DMS153 treated with DMSO at 0.1 percent for 48 hours (cell line): ENCODE measurements around the gene TIGIT.
"Not testable (repeated sequence)": the region's sequence is repeated elsewhere in the genome, so short reads cannot be mapped to it uniquely, and the experiment has no call there.

Experiments used
- DNase-seq: peaks from one replicate; lab custom pipeline; 2025; ENCODE audit not compliant: unreplicated experiment; lab: John Stamatoyannopoulos, UW

The TIGIT gene

DNA sequence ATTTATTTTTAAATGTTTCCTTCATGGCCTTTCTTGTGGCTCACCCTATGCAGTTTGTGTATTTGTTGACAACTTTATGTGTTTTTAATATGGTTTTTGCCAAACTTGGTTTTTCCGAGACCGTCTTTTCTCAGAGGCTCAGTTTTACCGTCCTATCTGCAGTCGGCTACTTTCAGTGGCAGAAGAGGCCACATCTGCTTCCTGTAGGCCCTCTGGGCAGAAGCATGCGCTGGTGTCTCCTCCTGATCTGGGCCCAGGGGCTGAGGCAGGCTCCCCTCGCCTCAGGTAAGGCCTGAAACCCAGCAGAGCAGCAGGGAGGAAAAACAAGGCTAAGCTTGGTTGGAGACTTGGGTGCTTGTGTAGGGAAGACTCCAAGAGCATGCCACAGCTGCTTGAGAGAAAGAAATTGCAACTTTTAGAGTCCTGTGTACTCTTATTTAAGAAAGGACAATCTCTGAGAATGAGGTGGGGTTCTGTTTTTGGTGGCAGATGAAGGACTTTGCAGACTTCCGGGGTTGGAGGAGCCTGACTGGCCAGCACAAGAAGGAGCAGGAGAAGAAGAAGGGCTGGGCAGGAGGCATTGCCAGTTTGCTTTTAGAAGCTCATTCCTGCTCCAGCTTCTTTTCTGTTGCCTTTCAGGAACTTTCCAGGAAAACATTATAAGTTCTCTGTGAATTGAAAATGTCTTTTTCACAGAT, at the start of gene TIGIT:
TIGIT (plus strand) TSS at position 191 of the 698 bp plus-strand sequence; CDS start at position 225, 34 bp downstream.
- DNase-seq = no peak

DNA sequence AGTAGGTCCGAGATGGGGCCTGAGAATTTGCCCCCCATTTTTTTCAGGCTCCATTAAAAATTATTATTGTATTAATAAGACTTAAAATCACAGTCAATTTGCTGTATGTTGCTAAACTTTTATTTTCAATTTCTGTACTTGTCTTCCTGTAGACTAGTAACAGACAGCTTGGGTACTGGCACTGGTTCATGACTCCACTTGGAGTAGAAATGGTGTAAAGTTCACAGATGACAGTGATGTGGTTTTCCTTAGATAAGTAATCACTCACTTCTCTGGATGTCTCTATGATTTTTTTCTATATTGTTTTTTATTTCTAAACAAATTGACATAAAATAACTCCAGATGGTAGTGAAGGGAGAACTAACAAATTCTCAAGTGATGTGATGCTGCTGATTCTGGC, 40.9 kb upstream of the TIGIT start:
- no peak for DNase-seq

DNA sequence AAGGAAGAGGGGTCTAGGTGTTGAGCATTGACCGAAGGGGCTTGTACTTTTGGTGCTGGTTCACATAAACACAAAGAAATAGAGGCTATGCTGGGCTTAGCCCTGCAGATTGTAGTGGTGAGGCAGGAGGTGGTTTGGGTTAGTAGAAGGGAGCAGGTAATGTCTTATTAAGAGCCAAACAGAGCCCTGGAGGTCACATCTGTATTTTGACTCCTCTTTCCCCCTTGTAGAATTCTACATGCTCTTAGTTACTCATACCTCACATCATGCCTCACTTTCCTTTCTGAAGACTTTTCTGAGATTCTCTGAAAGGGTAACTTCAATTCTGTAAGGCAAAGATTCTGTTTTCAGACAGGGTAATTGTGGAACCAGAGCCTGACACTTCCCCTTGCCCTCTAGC, 40.3 kb upstream of the TIGIT start:
- no peak for DNase-seq

DNA sequence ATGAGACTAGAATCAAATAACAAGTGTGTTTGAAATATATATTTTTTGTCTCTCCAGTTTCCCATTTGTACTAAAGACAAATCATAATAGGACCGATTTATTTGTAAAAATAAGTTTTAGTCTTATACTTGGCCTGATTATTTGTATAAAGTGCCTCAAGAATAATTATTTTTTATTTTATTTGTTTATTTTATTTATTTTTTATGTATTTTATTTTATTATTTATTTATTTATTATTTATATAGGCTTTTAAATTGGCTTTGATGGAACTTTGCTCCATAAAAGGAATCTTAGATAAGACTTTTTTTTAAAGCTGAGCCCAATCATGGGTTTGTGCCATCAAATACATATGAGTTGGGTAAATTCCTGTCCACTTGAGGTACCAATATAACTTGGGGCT, 34.3 kb upstream of the TIGIT start:
- no peak for DNase-seq

DNA sequence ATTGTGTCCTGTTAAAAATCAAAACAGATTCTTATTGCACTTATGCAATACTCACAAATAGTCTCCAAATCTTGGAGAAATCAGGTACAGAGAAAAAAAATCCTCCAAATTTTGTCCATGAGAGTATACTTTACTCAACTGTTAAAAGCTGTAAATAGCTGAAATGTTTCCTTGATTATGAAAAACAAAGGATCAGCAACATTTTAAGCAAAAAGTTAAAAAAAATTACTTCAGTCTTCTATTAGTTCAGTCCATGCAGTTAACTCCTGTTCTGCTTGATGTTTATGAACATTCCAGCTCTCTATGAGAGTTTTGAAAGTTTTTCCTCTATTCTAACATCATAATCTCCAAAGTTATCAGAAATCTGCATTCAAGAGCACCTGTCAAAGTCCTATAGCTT, 33.7 kb upstream of the TIGIT start:
- DNase-seq = no peak

DNA sequence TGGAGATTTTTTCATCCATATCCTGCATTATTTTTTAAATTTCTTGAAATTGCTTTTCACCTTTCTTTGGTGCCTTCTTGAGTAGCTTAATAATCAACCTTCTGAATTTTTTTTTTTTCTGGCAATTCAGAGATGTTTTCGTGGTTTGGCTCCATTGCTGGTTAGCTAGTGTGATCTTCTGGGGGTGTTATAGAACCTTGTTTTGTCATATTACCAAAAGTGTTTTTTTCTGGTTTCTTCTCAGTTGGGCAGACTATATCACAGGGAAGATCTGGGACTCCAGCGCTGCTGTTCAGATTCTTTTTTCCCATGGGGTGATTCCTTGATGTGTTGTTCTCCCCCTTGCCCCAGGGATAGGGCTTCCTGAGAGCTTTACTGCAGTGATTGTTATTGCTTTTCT, 23.8 kb upstream of the TIGIT start:
- no peak for DNase-seq

DNA sequence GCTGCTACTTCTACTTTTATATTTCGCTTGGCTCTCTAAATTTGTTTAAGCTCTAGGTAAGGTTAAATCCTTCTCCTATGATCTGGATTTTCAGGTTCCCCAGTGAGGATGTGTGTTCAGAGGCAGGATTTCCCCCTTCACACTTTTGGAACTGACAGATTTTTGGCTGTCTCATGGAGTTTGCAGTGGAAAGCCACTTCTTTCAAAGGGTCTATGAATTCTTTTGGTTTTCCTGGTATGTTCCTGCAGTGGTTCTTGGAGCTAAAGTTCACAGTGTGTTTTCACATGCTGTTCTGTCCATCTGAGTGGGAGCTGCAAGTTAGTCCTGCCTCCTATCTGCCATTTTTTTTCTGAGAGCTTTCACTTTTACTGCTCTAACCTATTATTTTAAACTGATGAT, 21.6 kb upstream of the TIGIT start:
- no peak for DNase-seq

- no peak for DNase-seq
These were observed 18.9 kb upstream of the TIGIT start for GRCh38 chr3:114274929-114275328.

GRCh38 chr3:114276856-114277255, 17.0 kb upstream of the TIGIT start:
- DNase-seq = not testable (repeated sequence)

GRCh38 chr3:114284644-114285043, 9.2 kb upstream of the TIGIT start:
- no peak for DNase-seq

GRCh38 chr3:114285648-114286230, 8.1 kb upstream of the TIGIT start:
- DNase-seq = no peak

GRCh38 chr3:114286266-114286665, 7.6 kb upstream of the TIGIT start:
- DNase-seq = no peak

DNA sequence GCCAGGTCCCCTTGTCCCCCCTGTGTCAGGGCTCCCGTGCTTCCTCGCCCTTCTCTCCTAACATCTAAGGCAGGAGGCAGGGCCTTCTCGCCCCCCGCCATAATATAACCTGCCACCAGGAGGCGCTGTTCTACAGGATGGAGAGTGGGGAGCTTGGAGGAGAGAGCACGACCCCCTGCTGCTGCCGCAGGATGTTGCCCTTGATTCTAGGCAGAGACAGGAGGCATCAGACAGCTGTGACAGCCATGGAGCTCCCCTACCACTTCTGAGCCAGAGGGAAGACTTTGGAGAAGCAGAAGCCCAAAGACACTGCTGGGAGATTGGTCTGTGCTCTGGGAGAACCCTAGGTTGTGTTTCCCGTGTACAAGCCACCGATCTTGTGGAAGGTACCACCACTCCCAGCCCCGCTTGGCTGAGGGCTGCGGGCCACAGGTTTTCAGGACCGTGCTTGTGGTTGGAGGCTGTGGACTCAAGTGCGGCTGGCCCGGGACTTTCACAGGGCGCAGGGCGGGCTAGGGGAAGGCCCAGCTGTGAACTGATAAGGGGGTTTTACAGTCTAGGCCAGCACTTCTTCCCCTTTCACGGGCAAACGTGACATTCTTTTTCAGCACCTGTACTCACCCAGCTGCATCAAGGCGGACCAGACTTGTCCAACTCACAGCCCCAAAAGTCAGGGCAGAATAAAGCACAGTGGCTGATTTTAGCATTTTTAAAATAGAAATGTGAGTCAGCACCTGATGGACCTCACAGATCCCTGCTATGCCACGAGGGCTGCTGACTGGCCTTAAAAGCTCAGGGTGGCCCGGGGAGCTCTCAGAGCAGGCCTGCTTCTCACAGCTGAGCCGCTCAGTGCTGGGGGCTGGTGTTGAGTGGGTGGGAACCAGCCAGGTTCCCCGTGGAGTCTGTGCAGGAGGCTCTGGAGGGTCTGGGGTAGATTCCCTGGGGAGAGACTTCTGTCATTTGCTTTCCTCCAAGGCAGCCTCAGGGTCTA, 2.6 kb upstream of the TIGIT start:
- peak; percentile 15 for DNase-seq

- no peak for DNase-seq
These were observed 1.2 kb downstream of the TIGIT start for GRCh38 chr3:114294940-114295480.

- DNase-seq = no peak
These were observed 2.1 kb downstream of the TIGIT start for GRCh38 chr3:114295946-114296345.

GRCh38 chr3:114299421-114299820, 5.6 kb downstream of the TIGIT start:
- no peak for DNase-seq

DNA sequence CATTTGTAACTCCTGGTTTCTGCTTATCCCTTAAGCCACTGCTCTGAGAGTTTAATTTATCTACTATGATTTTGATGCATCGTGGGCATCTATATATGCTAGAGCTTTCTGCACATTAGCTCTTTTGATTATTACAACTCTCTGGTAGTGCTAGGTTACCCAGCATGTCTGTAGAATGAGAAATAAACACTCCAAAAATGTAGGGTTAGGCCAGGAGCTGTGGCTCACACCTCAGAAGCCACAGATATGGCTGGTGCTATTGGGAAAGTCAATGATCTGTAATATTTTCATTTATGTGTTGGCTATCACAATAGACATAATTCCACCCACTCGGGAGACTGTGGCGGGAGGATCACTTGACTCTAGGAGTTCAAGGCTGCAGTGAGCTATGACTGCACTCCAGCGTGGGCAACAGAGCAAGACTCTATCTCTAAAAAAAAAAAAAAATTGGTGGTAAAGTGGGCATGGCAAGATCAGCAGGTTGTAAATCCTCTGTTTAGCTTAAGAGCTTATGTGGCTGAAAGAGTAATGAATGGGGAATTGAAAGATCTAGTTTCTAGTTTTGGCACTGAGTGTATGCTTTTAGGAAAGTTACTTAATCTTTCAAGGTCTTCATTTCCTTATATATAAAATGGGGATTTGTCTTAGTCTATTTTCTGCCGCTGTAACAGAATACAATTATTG, 6.3 kb downstream of the TIGIT start:
- no peak for DNase-seq

GRCh38 chr3:114307222-114307830, 13.5 kb downstream of the TIGIT start:
- no peak for DNase-seq

GRCh38 chr3:114307832-114308231, 14.0 kb downstream of the TIGIT start:
- no peak for DNase-seq

DNA sequence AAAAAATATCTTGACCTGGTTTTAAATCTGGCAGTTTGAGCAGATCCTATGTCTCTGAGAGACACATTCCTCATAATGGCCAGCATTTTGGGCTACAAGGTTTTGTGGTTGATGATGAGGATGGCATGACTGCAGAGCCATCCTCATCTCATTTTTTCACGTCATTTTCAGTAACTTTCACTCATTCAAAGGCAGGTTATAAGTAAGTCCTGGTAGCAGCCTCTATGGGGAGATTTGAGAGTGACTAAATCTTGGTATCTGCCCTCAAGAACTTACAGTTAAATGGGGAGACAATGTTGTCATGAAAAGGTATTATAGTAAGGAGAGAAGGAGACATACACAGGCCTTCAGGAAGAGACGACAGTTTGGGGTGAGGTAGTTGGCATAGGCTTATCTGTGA, 14.5 kb downstream of the TIGIT start:
- no peak for DNase-seq
